ENCODE results near the gene ZCCHC9. TPM values are rescaled to one million over a fixed set of nuclear protein-coding genes. Genes with fewer than 3 reads are reported as not detected.

The ZCCHC9 gene
- polyA plus RNA-seq, 1 of the 3 experiments (the other 2 are of a cell fraction) = 13.2 TPM

- no peak for TF ChIP-seq POLR2AphosphoS5 (IDR thresholded peaks at IDR 0.05; ENCODE audit: low read depth, low read length)
Measured at GRCh38 chr5:81302596-81302995, 1.2 kb downstream of the ZCCHC9 start (continued).

DNA sequence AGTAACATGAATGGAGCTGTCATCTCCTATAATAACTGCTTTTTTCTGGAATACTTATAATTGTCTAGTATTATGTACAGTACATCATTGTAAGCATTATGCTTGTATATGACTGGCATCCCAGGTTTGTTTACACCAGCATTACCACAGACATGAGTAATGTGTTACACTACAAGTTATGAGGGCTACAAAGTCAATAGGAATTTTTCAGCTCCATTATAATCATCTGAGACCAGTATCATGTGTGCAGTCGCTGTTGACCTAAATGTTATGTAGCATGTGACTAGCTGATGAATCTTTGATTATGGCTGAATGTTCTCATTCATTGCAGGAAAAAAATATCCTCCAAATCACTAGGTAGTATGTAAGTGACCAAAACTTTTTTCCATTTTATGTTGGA is 2.2 kb downstream of the ZCCHC9 start:
- Histone ChIP-seq H3K9me2 (no peaks in the 10 kb centered on the region), H3K4me2 (peak overlapping the region; percentile 83; the same call in 1 of the 2 replicates), H3K4me1 (ENCODE audit: control insufficient read depth in 1 of 2, insufficient read depth in 2 of 2, low read depth in 1 of 2, low read length in 1 of 2) (peaks cover 10 to 14% of the 10 kb centered on the region in 2 experiments; a peak in 3 of 4 replicates), H2AFZ (ENCODE audit: low read depth) (no peak overlapping the region), H4K20me1 (ENCODE audit: insufficient read depth) (no peaks in the 10 kb centered on the region), H3K27ac (ENCODE audit: low read depth in 2 of 2, low read length in 1 of 2) (no peak overlapping the region), H3K27me3 (ENCODE audit: insufficient read depth) (no peaks in the 10 kb centered on the region), H3F3A (replicated peaks; ENCODE audit: insufficient read depth) (peaks cover 6% of the 10 kb centered on the region), H3K9ac (no peak overlapping the region), H3K4me3 (ENCODE audit: low read depth in 2 of 2, low read length in 1 of 2) (no peak overlapping the region), H3K79me2 (ENCODE audit: insufficient read depth) (peaks cover 74% of the 10 kb centered on the region), H3K9me3 (no peaks in the 10 kb centered on the region), H3K36me3 (replicated peaks in 1 of 2; ENCODE audit: control insufficient read depth in 1 of 2, insufficient read depth in 2 of 2, low read length in 1 of 2) (peaks cover 4 to 16% of the 10 kb centered on the region in 2 experiments)
- POLR2A ChIA-PET = no interaction called here
- WGBS (ENCODE audit: low lambda C conversion rate) = 87% methylated on average over 1 of the region's 1 CpG
- DNase-seq = no peak
- TF ChIP-seq TEAD4 (IDR thresholded peaks at IDR 0.05; ENCODE audit: borderline replicate concordance, insufficient read depth) (no peak), GABPA (IDR thresholded peaks at IDR 0.05; ENCODE audit: low read depth) (no peak), NFIC (IDR thresholded peaks at IDR 0.05; ENCODE audit: borderline replicate concordance) (no peak), SIN3A (IDR thresholded peaks at IDR 0.05; ENCODE audit: borderline replicate concordance, low read depth, low read length) (no peak), USF1 (IDR thresholded peaks at IDR 0.05; ENCODE audit: borderline replicate concordance, low read depth) (no peak), CTCF (IDR thresholded peaks at IDR 0.05) (no peak)
- CTCF ChIA-PET = no interaction called here

GRCh38 chr5:81305785-81306184 is 4.4 kb downstream of the ZCCHC9 start:
- H3K9me2 ChIP-seq = no peaks in the 10 kb centered on the region
- ChIA-PET CTCF (no interaction called here), POLR2A (no interaction called here)
- DNase-seq = no peak
- H4K20me1 ChIP-seq (ENCODE audit: insufficient read depth) = no peaks in the 10 kb centered on the region
- H3K36me3 ChIP-seq (replicated peaks in 1 of 2; ENCODE audit: control insufficient read depth in 1 of 2, insufficient read depth in 2 of 2, low read length in 1 of 2) = peaks cover 11 to 36% of the 10 kb centered on the region in 2 experiments
- no peak overlapping the region for H3K4me2 ChIP-seq
- no peak overlapping the region for H3K9ac ChIP-seq
- H3K79me2 ChIP-seq (ENCODE audit: insufficient read depth) = peaks cover 56% of the 10 kb centered on the region
- peaks cover 0 to 5% of the 10 kb centered on the region in 2 experiments; a peak in 1 of 4 replicates for H3K4me1 ChIP-seq (ENCODE audit: control insufficient read depth in 1 of 2, insufficient read depth in 2 of 2, low read depth in 1 of 2, low read length in 1 of 2)
- H2AFZ ChIP-seq (ENCODE audit: low read depth) = no peak overlapping the region
- TF ChIP-seq SMC3 (IDR thresholded peaks at IDR 0.05; ENCODE audit: low read depth, low read length) (no peak), ZBTB33 (IDR thresholded peaks at IDR 0.05; ENCODE audit: borderline replicate concordance, low read depth) (no peak)
- no peaks in the 10 kb centered on the region for H3K9me3 ChIP-seq
- no peaks in the 10 kb centered on the region for H3K27me3 ChIP-seq (ENCODE audit: insufficient read depth)
- no peak overlapping the region for H3K4me3 ChIP-seq (ENCODE audit: low read depth in 2 of 2, low read length in 1 of 2)
- H3F3A ChIP-seq (replicated peaks; ENCODE audit: insufficient read depth) = no peaks in the 10 kb centered on the region
- H3K27ac ChIP-seq (ENCODE audit: low read depth in 2 of 2, low read length in 1 of 2) = no peak overlapping the region
